Loucy (cell line): ENCODE data around the gene SPRR4.

Experiments used
- H2AFZ ChIP-seq: fragments of 200-600 bp; sonication (generic); 2 replicates; pipeline ENCODE4 v1.6.0; 2016; ENCODE audit warnings: antibody characterized with exemption, mild to moderate bottlenecking, low read length, moderate library complexity
- H3F3A ChIP-seq: fragments of 200-600 bp; 2 replicates; pipeline ENCODE4 v1.6.0; 2016; ENCODE audit warnings: antibody characterized with exemption, low read depth, mild to moderate bottlenecking
- H3K27me3 ChIP-seq: fragments of 200-600 bp; sonication (generic); 2 replicates; pipeline ENCODE4 v1.6.1; 2014; ENCODE audit warnings: low read length, mild to moderate bottlenecking; ENCODE audit not compliant: insufficient read depth, poor library complexity, severe bottlenecking
- H3K36me3 ChIP-seq: fragments of 200-600 bp; sonication (generic); 2 replicates; pipeline ENCODE4 v1.6.1; 2016; ENCODE audit warnings: low read length; ENCODE audit not compliant: insufficient read depth
- H3K4me1 ChIP-seq: fragments of 200-600 bp; sonication (generic); 2 replicates; pipeline ENCODE4 v1.5.1; 2014; ENCODE audit warnings: low read length, mild to moderate bottlenecking; ENCODE audit not compliant: insufficient read depth, poor library complexity, severe bottlenecking
- H3K4me2 ChIP-seq: fragments of 200-600 bp; sonication (generic); 2 replicates; pipeline ENCODE4 v1.6.0; 2014; ENCODE audit warnings: antibody characterized with exemption, low read length, low read depth, mild to moderate bottlenecking; ENCODE audit not compliant: poor library complexity, severe bottlenecking
- H3K4me3 ChIP-seq: fragments of 200-600 bp; sonication (generic); 2 replicates; pipeline ENCODE4 v1.5.1; 2014; ENCODE audit warnings: low read length, mild to moderate bottlenecking, mixed read lengths; ENCODE audit not compliant: poor library complexity, severe bottlenecking
- H3K79me2 ChIP-seq: fragments of 200-600 bp; sonication (generic); 2 replicates; pipeline ENCODE4 v1.6.1; 2014; ENCODE audit warnings: low read length; ENCODE audit not compliant: insufficient read depth
- H3K9ac ChIP-seq: fragments of 200-600 bp; sonication (generic); 2 replicates; pipeline ENCODE4 v1.6.0; 2014; ENCODE audit warnings: mild to moderate bottlenecking, low read depth, low read length, moderate library complexity; ENCODE audit not compliant: poor library complexity, severe bottlenecking
- H3K9me2 ChIP-seq: fragments of 200-600 bp; sonication (generic); replicated peaks from 2 replicates; pipeline ENCODE4 v1.6.1; 2016; ENCODE audit warnings: low read depth, low read length, mixed read lengths
- H3K9me3 ChIP-seq: fragments of 200-600 bp; sonication (generic); 2 replicates; pipeline ENCODE4 v1.6.1; 2014; ENCODE audit warnings: mild to moderate bottlenecking, antibody characterized with exemption, low read length, low read depth; ENCODE audit not compliant: insufficient read depth
- H4K20me1 ChIP-seq: fragments of 200-600 bp; sonication (generic); 2 replicates; pipeline ENCODE4 v1.6.0; 2014; ENCODE audit warnings: antibody characterized with exemption, low read length, mild to moderate bottlenecking; ENCODE audit not compliant: insufficient read depth, poor library complexity, severe bottlenecking
- EZH2phosphoT487 ChIP-seq: fragments of 200-600 bp; IDR thresholded peaks from 2 replicates; pipeline ENCODE4 v1.6.1; 2018; ENCODE audit warnings: antibody characterized with exemption, mild to moderate bottlenecking, moderate library complexity, borderline replicate concordance
- TF ChIP-seq, protein P1 (sequence below): fragments of 200-600 bp; sonication (generic); conservative IDR thresholded peaks from 2 replicates; pipeline ENCODE4 v1.5.1; 2014; ENCODE audit warnings: mild to moderate bottlenecking, antibody characterized with exemption, low read length

Gene SPRR4

DNA sequence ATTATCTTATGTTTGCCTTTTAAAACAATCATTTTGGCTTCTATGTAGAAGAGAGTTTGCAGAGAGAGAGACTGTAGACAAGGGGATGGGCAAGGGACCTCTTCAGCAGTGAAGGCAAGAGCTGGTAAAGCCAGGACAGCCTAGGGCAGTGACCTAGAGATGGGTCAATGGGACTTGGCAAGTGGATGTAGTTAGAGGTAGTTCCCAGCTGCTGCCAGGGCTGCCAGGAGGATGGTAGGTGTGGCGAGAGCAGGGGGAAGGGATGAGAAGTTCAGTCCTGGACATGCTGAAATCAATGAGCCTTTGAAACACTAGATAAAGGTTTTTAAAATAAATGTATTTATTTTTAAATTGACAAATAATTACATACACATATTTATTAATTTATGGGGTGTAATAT lies 29.8 kb upstream of the SPRR4 start:
- no peaks in the 10 kb centered on the region for H3K27me3 ChIP-seq
- no peaks in the 10 kb centered on the region for H3K4me1 ChIP-seq
- H3K9me2 ChIP-seq = no peaks in the 10 kb centered on the region
- no peaks in the 10 kb centered on the region for H3K9me3 ChIP-seq
- H3K4me2 ChIP-seq = no peak overlapping the region
- H3K4me3 ChIP-seq = no peak overlapping the region
- no peaks in the 10 kb centered on the region for H3F3A ChIP-seq
- H3K9ac ChIP-seq = no peak overlapping the region
- no peaks in the 10 kb centered on the region for H3K36me3 ChIP-seq
- no peaks in the 10 kb centered on the region for H4K20me1 ChIP-seq
- no peaks in the 10 kb centered on the region for H3K79me2 ChIP-seq
- no peak overlapping the region for H2AFZ ChIP-seq
- TF ChIP-seq EZH2phosphoT487 = no peak
- TF ChIP-seq, protein P1, sequence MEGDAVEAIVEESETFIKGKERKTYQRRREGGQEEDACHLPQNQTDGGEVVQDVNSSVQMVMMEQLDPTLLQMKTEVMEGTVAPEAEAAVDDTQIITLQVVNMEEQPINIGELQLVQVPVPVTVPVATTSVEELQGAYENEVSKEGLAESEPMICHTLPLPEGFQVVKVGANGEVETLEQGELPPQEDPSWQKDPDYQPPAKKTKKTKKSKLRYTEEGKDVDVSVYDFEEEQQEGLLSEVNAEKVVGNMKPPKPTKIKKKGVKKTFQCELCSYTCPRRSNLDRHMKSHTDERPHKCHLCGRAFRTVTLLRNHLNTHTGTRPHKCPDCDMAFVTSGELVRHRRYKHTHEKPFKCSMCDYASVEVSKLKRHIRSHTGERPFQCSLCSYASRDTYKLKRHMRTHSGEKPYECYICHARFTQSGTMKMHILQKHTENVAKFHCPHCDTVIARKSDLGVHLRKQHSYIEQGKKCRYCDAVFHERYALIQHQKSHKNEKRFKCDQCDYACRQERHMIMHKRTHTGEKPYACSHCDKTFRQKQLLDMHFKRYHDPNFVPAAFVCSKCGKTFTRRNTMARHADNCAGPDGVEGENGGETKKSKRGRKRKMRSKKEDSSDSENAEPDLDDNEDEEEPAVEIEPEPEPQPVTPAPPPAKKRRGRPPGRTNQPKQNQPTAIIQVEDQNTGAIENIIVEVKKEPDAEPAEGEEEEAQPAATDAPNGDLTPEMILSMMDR = no peak

DNA sequence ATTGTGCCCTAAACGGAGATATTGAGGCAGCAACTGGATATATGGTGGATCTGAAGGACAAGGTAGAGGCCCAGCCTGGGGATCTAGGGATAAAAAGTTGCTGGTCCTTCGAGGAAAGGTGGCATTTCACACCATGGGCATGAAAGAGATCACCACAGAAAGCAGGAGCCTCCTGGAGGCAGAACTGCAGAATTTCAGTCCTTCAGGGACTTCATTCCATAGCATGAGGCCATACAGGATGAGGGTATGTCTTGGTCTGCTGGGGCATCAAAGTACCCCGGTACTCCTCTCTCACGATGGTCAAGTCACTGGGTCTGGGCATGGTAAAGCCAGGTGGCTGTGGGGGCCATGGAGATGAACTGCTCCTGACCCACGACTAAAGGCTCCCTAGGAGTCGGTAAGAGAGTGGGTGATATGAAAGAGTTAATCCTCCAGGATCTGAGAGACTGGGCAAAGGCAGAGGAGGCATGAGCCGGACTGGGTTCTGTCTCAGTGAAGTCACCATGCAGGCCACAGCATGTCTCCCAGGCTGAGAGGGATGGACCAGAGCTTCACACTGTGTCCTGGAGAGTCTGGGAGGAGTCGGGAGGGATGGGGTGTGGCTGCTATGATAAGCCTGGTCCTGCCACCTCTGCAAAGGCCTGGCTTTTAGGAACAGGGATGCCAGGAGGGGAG lies 29.3 kb upstream of the SPRR4 start:
- H3K4me1 ChIP-seq = no peaks in the 10 kb centered on the region
- no peak overlapping the region for H3K4me3 ChIP-seq
- H3K79me2 ChIP-seq = no peaks in the 10 kb centered on the region
- TF ChIP-seq EZH2phosphoT487 = no peak
- TF ChIP-seq, protein P1 = no peak
- H2AFZ ChIP-seq = no peak overlapping the region
- H3K9me2 ChIP-seq = no peaks in the 10 kb centered on the region
- H3K27me3 ChIP-seq = no peaks in the 10 kb centered on the region
- no peaks in the 10 kb centered on the region for H4K20me1 ChIP-seq
- H3F3A ChIP-seq = no peaks in the 10 kb centered on the region
- no peaks in the 10 kb centered on the region for H3K36me3 ChIP-seq
- no peak overlapping the region for H3K4me2 ChIP-seq
- no peaks in the 10 kb centered on the region for H3K9me3 ChIP-seq
- no peak overlapping the region for H3K9ac ChIP-seq

DNA sequence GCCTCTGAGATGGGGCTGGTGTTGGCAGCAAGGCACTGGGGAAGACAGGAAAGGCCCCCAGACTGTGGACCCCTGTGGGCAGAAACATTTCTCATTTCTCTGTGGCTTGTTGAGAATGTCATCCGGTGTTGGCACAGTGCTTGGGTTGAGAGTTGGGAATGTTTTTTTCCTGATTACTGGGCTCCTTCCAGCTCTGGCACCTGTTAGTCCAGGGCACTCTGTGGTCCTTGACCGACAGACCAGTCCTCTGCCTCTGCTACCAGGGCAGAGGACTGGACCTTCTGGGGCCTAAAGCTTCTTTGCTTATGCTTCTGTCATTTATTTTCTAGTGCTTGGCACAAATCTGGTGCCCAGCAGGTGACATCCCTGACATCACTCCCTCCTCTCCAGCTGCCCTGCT lies 28.3 kb upstream of the SPRR4 start:
- Histone ChIP-seq H3K9ac (no peak overlapping the region), H3K27me3 (no peaks in the 10 kb centered on the region), H3K36me3 (no peaks in the 10 kb centered on the region), H3F3A (no peaks in the 10 kb centered on the region), H3K4me2 (no peak overlapping the region), H3K9me2 (no peaks in the 10 kb centered on the region), H3K79me2 (no peaks in the 10 kb centered on the region), H3K4me1 (no peaks in the 10 kb centered on the region), H4K20me1 (no peaks in the 10 kb centered on the region), H3K9me3 (no peaks in the 10 kb centered on the region), H3K4me3 (no peak overlapping the region), H2AFZ (no peak overlapping the region)
- TF ChIP-seq, protein P1 = no peak
- TF ChIP-seq EZH2phosphoT487 = no peak
